GM12801 (cell line): ENCODE data around the gene DIDO1.

Source experiments
- CTCF ChIP-seq: IDR thresholded peaks from one replicate; pipeline ENCODE4 v1.5.1; 2011; ENCODE audit warnings: control low read depth; ENCODE audit not compliant: insufficient read length; ENCODE audit errors: extremely low read depth

The DIDO1 gene

GRCh38 chr20:62841705-62842212 lies 84.5 kb downstream of the DIDO1 start:
- no peak for TF ChIP-seq CTCF

- TF ChIP-seq CTCF, result no peak
Observed at GRCh38 chr20:62840244-62841197, 85.8 kb downstream of the DIDO1 start.

GRCh38 chr20:62839816-62840215 lies 86.5 kb downstream of the DIDO1 start:
- no peak for TF ChIP-seq CTCF

- no peak for TF ChIP-seq CTCF
Observed at GRCh38 chr20:62839261-62839660, 87.0 kb downstream of the DIDO1 start.

- TF ChIP-seq CTCF, result no peak
Observed at GRCh38 chr20:62838128-62838891, 88.0 kb downstream of the DIDO1 start.

GRCh38 chr20:62837790-62838127 lies 88.5 kb downstream of the DIDO1 start:
- TF ChIP-seq CTCF, result no peak

- no peak for TF ChIP-seq CTCF
Observed at GRCh38 chr20:62836967-62837490, 89.3 kb downstream of the DIDO1 start.
